ENCODE measurements around the gene RAD54L. TPM values are rescaled to one million over a fixed set of nuclear protein-coding genes. Genes with fewer than 3 reads are reported as not detected.

The RAD54L gene
- total RNA-seq, 1 experiment from 2014 or later: 29.4 TPM

- Histone ChIP-seq H3K4me3 (ENCODE audit: low read depth in 2 of 2, low read length in 2 of 2) (no peak overlapping the region), H3K27me3 (ENCODE audit: control insufficient read depth, insufficient read depth, low read length) (no peaks in the 10 kb centered on the region), H3K36me3 (ENCODE audit: control insufficient read depth, insufficient read depth, low read length) (peaks cover 6% of the 10 kb centered on the region), H3K4me1 (ENCODE audit: control insufficient read depth, insufficient read depth, low read length) (peaks cover 14% of the 10 kb centered on the region; the same call in 1 of the 2 replicates), H3K27ac (ENCODE audit: low read length) (no peak overlapping the region), H3K9me3 (ENCODE audit: control insufficient read depth, insufficient read depth, low read depth, low read length) (no peaks in the 10 kb centered on the region)
- POLR2A ChIA-PET: no interaction called here
- DNase-seq (ENCODE audit: low read depth, low spot score): no peak
- ATAC-seq: no peak
- no TSS peak for BruUV-seq (replicated peaks)
- in situ Hi-C loops (cut with HindIII; ENCODE audit: low pct_unique_long_range_greater_than_20kb, low sequenced_read_pairs) (no loop called here), intact Hi-C loops (cut with micrococcal nuclease; ENCODE audit: unreplicated experiment) (no loop called here)
- TF ChIP-seq REST (IDR thresholded peaks at IDR 0.05; ENCODE audit: insufficient read depth in 1 of 2, low read depth in 2 of 2, low read length in 1 of 2) (no peak), POLR2AphosphoS5 (IDR thresholded peaks at IDR 0.05; ENCODE audit: low read depth, low read length) (no peak), TCF7L2 (IDR thresholded peaks at IDR 0.05; ENCODE audit: low read depth, low read length) (no peak), CTCF (IDR thresholded peaks at IDR 0.05) (no peak), SIN3A (IDR thresholded peaks at IDR 0.05; ENCODE audit: borderline replicate concordance, insufficient read depth, low read depth, low read length) (no peak)
- CTCF ChIA-PET: no interaction called here
These were observed 62.0 kb downstream of the RAD54L start for GRCh38 chr1:46309401-46310159.

GRCh38 chr1:46310321-46310720 lies 62.8 kb downstream of the RAD54L start:
- Histone ChIP-seq H3K27me3 (ENCODE audit: control insufficient read depth, insufficient read depth, low read length) (no peaks in the 10 kb centered on the region), H3K9me3 (ENCODE audit: control insufficient read depth, insufficient read depth, low read depth, low read length) (no peaks in the 10 kb centered on the region), H3K4me1 (ENCODE audit: control insufficient read depth, insufficient read depth, low read length) (peaks cover 14% of the 10 kb centered on the region; the same call in 1 of the 2 replicates), H3K36me3 (ENCODE audit: control insufficient read depth, insufficient read depth, low read length) (peaks cover 6% of the 10 kb centered on the region; the same call in 1 of the 2 replicates), H3K27ac (ENCODE audit: low read length) (no peak overlapping the region), H3K4me3 (ENCODE audit: low read depth in 2 of 2, low read length in 2 of 2) (no peak overlapping the region)
- no peak for TF ChIP-seq CTCF (IDR thresholded peaks at IDR 0.05)
- no peak for TF ChIP-seq SIN3A (IDR thresholded peaks at IDR 0.05; ENCODE audit: borderline replicate concordance, insufficient read depth, low read depth, low read length)
- no peak for TF ChIP-seq POLR2AphosphoS5 (IDR thresholded peaks at IDR 0.05; ENCODE audit: low read depth, low read length)
- no peak for TF ChIP-seq TCF7L2 (IDR thresholded peaks at IDR 0.05; ENCODE audit: low read depth, low read length)
- TF ChIP-seq REST (IDR thresholded peaks at IDR 0.05; ENCODE audit: insufficient read depth in 1 of 2, low read depth in 2 of 2, low read length in 1 of 2): no peak
- CTCF ChIA-PET: no interaction called here
- in situ Hi-C loops (cut with HindIII; ENCODE audit: low pct_unique_long_range_greater_than_20kb, low sequenced_read_pairs): no loop called here
- no peak for DNase-seq (ENCODE audit: low read depth, low spot score)
- ATAC-seq: no peak
- no TSS peak for BruUV-seq (replicated peaks)
- POLR2A ChIA-PET: no interaction called here
- intact Hi-C loops (cut with micrococcal nuclease; ENCODE audit: unreplicated experiment): no loop called here
